GM21717 (cell line): Measurements from ENCODE around the gene ZNF432.
"Not testable (repeated sequence)": the region's sequence is repeated elsewhere in the genome, so short reads cannot be mapped to it uniquely, and the experiment has no call there.

Source experiments
- ATAC-seq: cut with Tn5 transposase; IDR thresholded peaks from one replicate; pipeline ENCODE4 v1.9.1; 2021; ENCODE audit warnings: mild to moderate bottlenecking, moderate library complexity; ENCODE audit not compliant: unreplicated experiment

The ZNF432 gene

GRCh38 chr19:52048555-52049501, at the start of gene ZNF432:
Gene ZNF432 (minus strand): TSS chr19:52048838. CDS start chr19:52046868, 1,970 bp downstream.
- peak; percentile 89 for ATAC-seq

- ATAC-seq = not testable (repeated sequence)
Measured at GRCh38 chr19:52096416-52096815, 47.8 kb upstream of the ZNF432 start.

GRCh38 chr19:52095172-52096014, 46.8 kb upstream of the ZNF432 start, which contains the start of gene ZNF841:
Gene ZNF841 (minus strand): TSS chr19:52095765. CDS start chr19:52084801, 10,964 bp downstream.
- peak; percentile 85 for ATAC-seq

- ATAC-seq = no peak
Measured at GRCh38 chr19:52094526-52095130, 46.0 kb upstream of the ZNF432 start.

- ATAC-seq = no peak
Measured at GRCh38 chr19:52086481-52086880, 37.8 kb upstream of the ZNF432 start.

GRCh38 chr19:52070496-52070895, 21.9 kb upstream of the ZNF432 start:
- no peak for ATAC-seq

GRCh38 chr19:52069653-52070052, 21.0 kb upstream of the ZNF432 start:
- no peak for ATAC-seq

- no peak for ATAC-seq
Measured at GRCh38 chr19:52066258-52066863, 17.7 kb upstream of the ZNF432 start.

GRCh38 chr19:52065399-52065798, 16.8 kb upstream of the ZNF432 start:
- ATAC-seq = no peak

GRCh38 chr19:52056480-52056879, 7.8 kb upstream of the ZNF432 start:
- ATAC-seq = not testable (repeated sequence)

GRCh38 chr19:52051736-52052135, 3.1 kb upstream of the ZNF432 start:
- not testable (repeated sequence) for ATAC-seq

GRCh38 chr19:52039169-52039568, 9.5 kb downstream of the ZNF432 start:
- no peak for ATAC-seq

- no peak for ATAC-seq
Measured at GRCh38 chr19:52034051-52034728, 14.4 kb downstream of the ZNF432 start.

- peak; percentile 12 for ATAC-seq
Measured at GRCh38 chr19:52028780-52029123, 19.9 kb downstream of the ZNF432 start.

- ATAC-seq = peak; percentile 64
Measured at GRCh38 chr19:52028027-52028779, 20.4 kb downstream of the ZNF432 start, which contains the start of gene ZNF614. Gene ZNF614 (minus strand): TSS chr19:52028379. CDS start chr19:52025745, 2,634 bp downstream.

GRCh38 chr19:52026255-52026990, 22.2 kb downstream of the ZNF432 start:
- not testable (repeated sequence) for ATAC-seq

GRCh38 chr19:52024478-52024877, 24.2 kb downstream of the ZNF432 start:
- ATAC-seq = not testable (repeated sequence)

GRCh38 chr19:52022193-52022592, 26.4 kb downstream of the ZNF432 start:
- no peak for ATAC-seq

- ATAC-seq = no peak
Measured at GRCh38 chr19:52020506-52020905, 28.1 kb downstream of the ZNF432 start.
